DOHH2 (cell line): Measurements from ENCODE around the gene POLD4.

ENCODE experiments used
- H3F3A ChIP-seq: fragments of 200-600 bp; sonication (generic), shearing (Covaris generic); 2 replicates; pipeline ENCODE4 v1.6.0; 2016; ENCODE audit warnings: antibody characterized with exemption, mild to moderate bottlenecking; ENCODE audit not compliant: control insufficient read depth, insufficient read depth
- H3K27ac ChIP-seq: fragments of 200-600 bp; sonication (generic); 2 replicates; pipeline ENCODE4 v1.5.1; 2014; ENCODE audit warnings: low read depth, mild to moderate bottlenecking, low read length, moderate library complexity
- H3K27me3 ChIP-seq: fragments of 200-600 bp; sonication (generic); 2 replicates; pipeline ENCODE4 v1.6.1; 2014; ENCODE audit warnings: mild to moderate bottlenecking, low read length, mixed read lengths; ENCODE audit not compliant: control insufficient read depth
- H3K36me3 ChIP-seq: fragments of 200-600 bp; sonication (generic); 2 replicates; pipeline ENCODE4 v1.6.1; 2014; ENCODE audit warnings: mild to moderate bottlenecking, low read length, moderate library complexity, mixed read lengths; ENCODE audit not compliant: control insufficient read depth
- H3K4me1 ChIP-seq: fragments of 200-600 bp; sonication (generic); 2 replicates; pipeline ENCODE4 v1.6.1; 2014; ENCODE audit warnings: mild to moderate bottlenecking, low read length, mixed read lengths; ENCODE audit not compliant: control insufficient read depth
- H3K4me2 ChIP-seq: fragments of 200-600 bp; sonication (generic); 2 replicates; pipeline ENCODE4 v1.6.0; 2014; ENCODE audit warnings: mild to moderate bottlenecking, low read length, moderate library complexity
- H3K4me3 ChIP-seq: fragments of 200-600 bp; sonication (generic); 2 replicates; pipeline ENCODE4 v1.5.1; 2014; ENCODE audit warnings: mild to moderate bottlenecking, low read length, mixed read lengths
- H3K79me2 ChIP-seq: fragments of 200-600 bp; sonication (generic); 2 replicates; pipeline ENCODE4 v1.6.1; 2014; ENCODE audit warnings: mild to moderate bottlenecking, low read length, mixed read lengths; ENCODE audit not compliant: control insufficient read depth
- H3K9me2 ChIP-seq: fragments of 200-600 bp; sonication (generic); replicated peaks from 2 replicates; pipeline ENCODE4 v1.6.1; 2014; ENCODE audit warnings: mild to moderate bottlenecking, low read length, mixed read lengths; ENCODE audit not compliant: control insufficient read depth
- H3K9me3 ChIP-seq: fragments of 200-600 bp; sonication (generic); 2 replicates; pipeline ENCODE4 v1.6.1; 2014; ENCODE audit warnings: antibody characterized with exemption, low read length, mixed read lengths; ENCODE audit not compliant: control insufficient read depth, insufficient read depth
- H4K20me1 ChIP-seq: fragments of 200-600 bp; sonication (generic); 2 replicates; pipeline ENCODE4 v1.6.0; 2014; ENCODE audit warnings: low read depth, mild to moderate bottlenecking, antibody characterized with exemption, low read length, moderate library complexity; ENCODE audit not compliant: control insufficient read depth, insufficient read depth
- CTCF ChIP-seq: fragments of 200-600 bp; sonication (generic); IDR thresholded peaks from one replicate; pipeline ENCODE4 v1.5.1; 2014; ENCODE audit warnings: antibody characterized with exemption, mild to moderate bottlenecking, low read depth, low read length; ENCODE audit not compliant: poor library complexity, severe bottlenecking
- EZH2phosphoT487 ChIP-seq: fragments of 200-600 bp; sonication (generic); IDR thresholded peaks from 2 replicates; pipeline ENCODE4 v1.6.1; 2017; ENCODE audit warnings: borderline replicate concordance, mild to moderate bottlenecking, antibody characterized with exemption, low read length, moderate library complexity, mixed read lengths

The POLD4 gene

GRCh38 chr11:67332081-67332691 lies 21.2 kb downstream of the POLD4 start:
- Histone ChIP-seq H3K27ac (no peak overlapping the region), H3K36me3 (no peaks in the 10 kb centered on the region), H3K9me3 (no peaks in the 10 kb centered on the region), H3K27me3 (no peaks in the 10 kb centered on the region), H4K20me1 (no peaks in the 10 kb centered on the region), H3K4me1 (no peaks in the 10 kb centered on the region), H3K4me2 (no peak overlapping the region), H3K4me3 (no peak overlapping the region), H3K9me2 (no peaks in the 10 kb centered on the region), H3F3A (no peaks in the 10 kb centered on the region), H3K79me2 (no peaks in the 10 kb centered on the region)
- no peak for TF ChIP-seq CTCF

GRCh38 chr11:67323526-67323925 lies 29.8 kb downstream of the POLD4 start:
- Histone ChIP-seq H3K79me2 (peaks cover 7% of the 10 kb centered on the region), H3F3A (no peaks in the 10 kb centered on the region; the same call in 1 of the 2 replicates), H3K9me3 (no peaks in the 10 kb centered on the region), H3K27me3 (no peaks in the 10 kb centered on the region), H3K4me1 (peaks cover 8% of the 10 kb centered on the region), H3K36me3 (no peaks in the 10 kb centered on the region), H4K20me1 (no peaks in the 10 kb centered on the region), H3K4me3 (no peak overlapping the region), H3K27ac (no peak overlapping the region), H3K4me2 (no peak overlapping the region), H3K9me2 (no peaks in the 10 kb centered on the region)
- no peak for TF ChIP-seq EZH2phosphoT487
- TF ChIP-seq CTCF, result no peak

GRCh38 chr11:67322049-67322448 lies 31.3 kb downstream of the POLD4 start:
- Histone ChIP-seq H3K27me3 (no peaks in the 10 kb centered on the region), H3K4me3 (no peak overlapping the region), H3K9me3 (no peaks in the 10 kb centered on the region), H3K4me2 (no peak overlapping the region), H3K36me3 (no peaks in the 10 kb centered on the region), H3K4me1 (peaks cover 13% of the 10 kb centered on the region), H3F3A (no peaks in the 10 kb centered on the region; the same call in 1 of the 2 replicates), H3K79me2 (peaks cover 11% of the 10 kb centered on the region), H4K20me1 (no peaks in the 10 kb centered on the region), H3K9me2 (no peaks in the 10 kb centered on the region), H3K27ac (no peak overlapping the region)
- no peak for TF ChIP-seq EZH2phosphoT487

- no peak overlapping the region for H3K4me3 ChIP-seq
- H3K9me3 ChIP-seq, result no peaks in the 10 kb centered on the region
- no peaks in the 10 kb centered on the region for H3K36me3 ChIP-seq
- peaks cover 11% of the 10 kb centered on the region for H3K79me2 ChIP-seq
- TF ChIP-seq EZH2phosphoT487, result no peak
- TF ChIP-seq CTCF, result no peak
- H3K4me2 ChIP-seq, result no peak overlapping the region
- H4K20me1 ChIP-seq, result no peaks in the 10 kb centered on the region
- no peaks in the 10 kb centered on the region for H3K27me3 ChIP-seq
- no peaks in the 10 kb centered on the region for H3K9me2 ChIP-seq
- no peak overlapping the region for H3K27ac ChIP-seq
- H3F3A ChIP-seq, result no peaks in the 10 kb centered on the region
- H3K4me1 ChIP-seq, result peaks cover 15% of the 10 kb centered on the region
These were observed 32.0 kb downstream of the POLD4 start for GRCh38 chr11:67321313-67321871.
